Activated T-helper 17 cell treated with anti-CD3 and anti-CD28 coated beads, Interleukin-2, amount 50 U/mL, for 72 hours (primary cell): Measurements from ENCODE around the gene ZNF592. TPM values are rescaled to one million over a fixed set of nuclear protein-coding genes. Genes with fewer than 3 reads are reported as not detected.

Source experiments
- ATAC-seq: fragments of 150-1000 bp; cut with Tn5 transposase; replicated peaks from 2 replicates; pipeline ENCODE4 v1.10.0; 2021; ENCODE audit warnings: mild to moderate bottlenecking, moderate library complexity
- H3K27ac Mint-ChIP-seq: one replicate; pipeline ENCODE4 v1.8.0; 2022; ENCODE audit warnings: mixed read lengths
- H3K27me3 Mint-ChIP-seq: one replicate; pipeline ENCODE4 v1.8.0; 2022; ENCODE audit warnings: mixed read lengths
- H3K36me3 Mint-ChIP-seq: one replicate; pipeline ENCODE4 v1.8.0; 2022; ENCODE audit warnings: low read depth, mild to moderate bottlenecking, mixed read lengths
- H3K4me1 Mint-ChIP-seq: one replicate; pipeline ENCODE4 v1.8.0; 2022; ENCODE audit warnings: mixed read lengths
- H3K4me3 Mint-ChIP-seq: one replicate; pipeline ENCODE4 v1.8.0; 2022; ENCODE audit warnings: mild to moderate bottlenecking, mixed read lengths
- H3K9me3 Mint-ChIP-seq: one replicate; pipeline ENCODE4 v1.8.0; 2022; ENCODE audit warnings: mixed read lengths
- total RNA-seq, 2 donors: library from RNA; stranded (reverse); gene quantifications; one replicate each; pipeline ENCODE4 v1.2.3, GENCODE V29; 2022

ZNF592 gene, protein sequence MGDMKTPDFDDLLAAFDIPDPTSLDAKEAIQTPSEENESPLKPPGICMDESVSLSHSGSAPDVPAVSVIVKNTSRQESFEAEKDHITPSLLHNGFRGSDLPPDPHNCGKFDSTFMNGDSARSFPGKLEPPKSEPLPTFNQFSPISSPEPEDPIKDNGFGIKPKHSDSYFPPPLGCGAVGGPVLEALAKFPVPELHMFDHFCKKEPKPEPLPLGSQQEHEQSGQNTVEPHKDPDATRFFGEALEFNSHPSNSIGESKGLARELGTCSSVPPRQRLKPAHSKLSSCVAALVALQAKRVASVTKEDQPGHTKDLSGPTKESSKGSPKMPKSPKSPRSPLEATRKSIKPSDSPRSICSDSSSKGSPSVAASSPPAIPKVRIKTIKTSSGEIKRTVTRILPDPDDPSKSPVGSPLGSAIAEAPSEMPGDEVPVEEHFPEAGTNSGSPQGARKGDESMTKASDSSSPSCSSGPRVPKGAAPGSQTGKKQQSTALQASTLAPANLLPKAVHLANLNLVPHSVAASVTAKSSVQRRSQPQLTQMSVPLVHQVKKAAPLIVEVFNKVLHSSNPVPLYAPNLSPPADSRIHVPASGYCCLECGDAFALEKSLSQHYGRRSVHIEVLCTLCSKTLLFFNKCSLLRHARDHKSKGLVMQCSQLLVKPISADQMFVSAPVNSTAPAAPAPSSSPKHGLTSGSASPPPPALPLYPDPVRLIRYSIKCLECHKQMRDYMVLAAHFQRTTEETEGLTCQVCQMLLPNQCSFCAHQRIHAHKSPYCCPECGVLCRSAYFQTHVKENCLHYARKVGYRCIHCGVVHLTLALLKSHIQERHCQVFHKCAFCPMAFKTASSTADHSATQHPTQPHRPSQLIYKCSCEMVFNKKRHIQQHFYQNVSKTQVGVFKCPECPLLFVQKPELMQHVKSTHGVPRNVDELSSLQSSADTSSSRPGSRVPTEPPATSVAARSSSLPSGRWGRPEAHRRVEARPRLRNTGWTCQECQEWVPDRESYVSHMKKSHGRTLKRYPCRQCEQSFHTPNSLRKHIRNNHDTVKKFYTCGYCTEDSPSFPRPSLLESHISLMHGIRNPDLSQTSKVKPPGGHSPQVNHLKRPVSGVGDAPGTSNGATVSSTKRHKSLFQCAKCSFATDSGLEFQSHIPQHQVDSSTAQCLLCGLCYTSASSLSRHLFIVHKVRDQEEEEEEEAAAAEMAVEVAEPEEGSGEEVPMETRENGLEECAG (N-terminal part only)
- 10 to 100 TPM; 23.8 to 36.8 TPM for total RNA-seq

- peak; percentile 64 for ATAC-seq
- Mint-ChIP-seq H3K36me3 (peaks cover 41% of the 10 kb centered on the region), H3K9me3 (no peaks in the 10 kb centered on the region), H3K27ac (peak within 1 kb of the TSS; percentile 99), H3K27me3 (no peaks in the 10 kb centered on the region), H3K4me3 (peak within 1 kb of the TSS; percentile 99), H3K4me1 (peaks cover 42% of the 10 kb centered on the region)
Observed at GRCh38 chr15:84748274-84749110, at the start of gene ZNF592. ZNF592 (plus strand) TSS chr15:84748592; CDS start chr15:84782676, 34,084 bp downstream.

DNA sequence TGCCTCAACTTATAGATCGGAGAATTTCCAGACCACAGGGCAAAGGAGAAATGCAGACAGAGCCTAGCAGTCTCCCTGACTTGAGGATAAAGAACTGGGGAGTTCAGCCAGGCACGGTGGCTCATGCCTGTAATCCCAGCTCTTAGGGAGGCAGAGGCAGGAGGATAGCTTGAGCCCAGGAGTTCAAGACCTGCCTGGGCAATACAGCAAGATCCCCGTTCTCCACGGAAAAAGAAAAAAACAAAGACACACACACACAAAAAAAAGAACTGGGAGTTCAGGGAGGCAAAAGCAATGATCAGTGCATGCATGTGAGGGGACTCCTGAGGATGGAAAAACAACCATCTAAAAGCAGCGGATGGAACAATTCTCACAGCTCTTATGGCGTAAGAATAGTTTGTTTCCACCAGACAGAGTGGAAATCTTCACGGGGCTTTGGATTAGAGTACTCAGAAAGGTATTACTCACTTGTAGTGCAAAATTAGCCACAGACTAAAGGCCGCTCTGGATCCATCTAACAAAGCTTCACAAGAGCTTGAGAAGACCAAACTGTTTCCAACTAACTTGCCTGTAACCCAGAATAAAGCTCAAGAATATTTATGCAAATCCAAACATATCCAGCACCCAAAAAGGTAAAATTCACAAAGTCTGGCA, 48.7 kb upstream of the ZNF592 start:
- Mint-ChIP-seq H3K4me3 (peak overlapping the region; percentile 72), H3K27me3 (no peaks in the 10 kb centered on the region)

GRCh38 chr15:84702961-84703482, 45.4 kb upstream of the ZNF592 start:
- H3K36me3 Mint-ChIP-seq = peaks cover 66% of the 10 kb centered on the region
- H3K9me3 Mint-ChIP-seq = no peaks in the 10 kb centered on the region
- peaks cover 46% of the 10 kb centered on the region for H3K4me1 Mint-ChIP-seq
- H3K27ac Mint-ChIP-seq = peak overlapping the region; percentile 18
- ATAC-seq = peak; percentile 58
- H3K27me3 Mint-ChIP-seq = no peaks in the 10 kb centered on the region
- H3K4me3 Mint-ChIP-seq = no peak overlapping the region

More for the DNA sequence above, 48.7 kb upstream of the ZNF592 start:
- H3K9me3 Mint-ChIP-seq = no peaks in the 10 kb centered on the region
- ATAC-seq = peak; percentile 87
- H3K4me1 Mint-ChIP-seq = peaks cover 41% of the 10 kb centered on the region
- peaks cover 43% of the 10 kb centered on the region for H3K36me3 Mint-ChIP-seq
- H3K27ac Mint-ChIP-seq = peak overlapping the region; percentile 82

- Mint-ChIP-seq H3K4me1 (peaks cover 50% of the 10 kb centered on the region), H3K36me3 (peaks cover 71% of the 10 kb centered on the region), H3K27ac (no peak overlapping the region), H3K9me3 (no peaks in the 10 kb centered on the region), H3K27me3 (no peaks in the 10 kb centered on the region), H3K4me3 (no peak overlapping the region)
- no peak for ATAC-seq
Observed at GRCh38 chr15:84703808-84704207, 44.6 kb upstream of the ZNF592 start.

- no peak for ATAC-seq
- peaks cover 6% of the 10 kb centered on the region for H3K4me1 Mint-ChIP-seq
- peaks cover 66% of the 10 kb centered on the region for H3K36me3 Mint-ChIP-seq
- H3K27ac Mint-ChIP-seq = peak overlapping the region; percentile 99
- peak overlapping the region; percentile 94 for H3K4me3 Mint-ChIP-seq
- no peaks in the 10 kb centered on the region for H3K9me3 Mint-ChIP-seq
- no peaks in the 10 kb centered on the region for H3K27me3 Mint-ChIP-seq
Observed at GRCh38 chr15:84714372-84714771, 34.0 kb upstream of the ZNF592 start.

DNA sequence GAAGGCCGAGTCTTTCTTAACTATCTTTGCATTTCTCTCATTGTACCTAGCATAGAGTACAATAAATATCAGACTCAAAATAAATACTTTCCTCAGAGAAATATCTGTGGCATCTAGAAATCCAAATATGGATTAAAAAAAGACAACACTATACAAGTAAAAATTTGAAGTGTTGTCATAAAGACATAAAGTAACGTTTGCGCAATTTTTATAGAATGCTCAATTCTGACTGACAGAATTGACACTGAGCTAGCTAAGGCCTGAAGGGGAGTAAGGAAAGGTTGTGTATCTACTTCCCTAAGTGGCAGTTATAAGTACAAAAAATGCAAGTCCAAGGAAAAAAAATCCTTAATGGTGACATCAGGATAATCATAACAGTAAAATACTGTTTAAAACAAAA, 33.6 kb upstream of the ZNF592 start:
- Mint-ChIP-seq H3K4me1 (peaks cover 6% of the 10 kb centered on the region), H3K9me3 (no peaks in the 10 kb centered on the region), H3K27me3 (no peaks in the 10 kb centered on the region), H3K27ac (peak overlapping the region; percentile 99), H3K36me3 (peaks cover 61% of the 10 kb centered on the region), H3K4me3 (peak overlapping the region; percentile 94)
- ATAC-seq = no peak

- Mint-ChIP-seq H3K4me3 (peak overlapping the region; percentile 94), H3K4me1 (peaks cover 6% of the 10 kb centered on the region), H3K9me3 (no peaks in the 10 kb centered on the region), H3K27me3 (no peaks in the 10 kb centered on the region), H3K27ac (peak overlapping the region; percentile 99), H3K36me3 (peaks cover 54% of the 10 kb centered on the region)
- ATAC-seq = peak; percentile 49
Observed at GRCh38 chr15:84715441-84716035, 32.9 kb upstream of the ZNF592 start.

DNA sequence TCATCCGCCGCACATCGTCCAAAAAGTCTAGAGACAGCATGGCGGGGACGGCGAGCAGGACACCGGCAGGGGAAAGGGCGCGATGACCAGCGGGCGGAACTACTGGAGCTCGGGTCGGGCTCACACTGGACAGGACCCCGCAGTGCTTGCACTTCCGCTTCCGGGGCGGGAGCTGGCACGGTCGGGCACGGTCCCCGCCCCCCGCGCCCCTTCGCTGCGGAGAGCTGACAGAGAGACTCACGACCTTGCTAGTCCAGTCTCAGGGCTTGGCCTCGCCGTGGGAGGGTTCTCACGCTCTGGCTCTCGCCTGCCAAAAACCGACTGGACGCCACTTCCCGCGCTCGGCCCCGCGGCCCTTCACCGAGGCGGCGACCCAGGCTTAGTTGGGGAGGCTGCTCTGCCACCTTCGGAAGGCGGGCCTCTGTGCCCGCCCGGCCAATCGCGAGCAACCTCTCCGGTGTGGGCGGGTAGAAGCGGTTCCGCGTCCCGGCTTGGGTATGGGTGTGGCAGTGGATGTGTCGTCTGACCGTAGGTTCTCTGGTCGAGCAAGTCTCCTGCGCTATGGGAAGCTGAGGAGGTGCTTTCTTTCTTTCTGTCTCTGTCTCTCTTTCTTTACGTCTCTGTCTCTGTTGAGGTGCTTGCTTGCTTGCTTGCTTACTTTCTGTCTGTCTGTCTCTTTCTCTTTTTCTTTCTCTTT, 32.2 kb upstream of the ZNF592 start, which contains the start of gene SEC11A:
SEC11A (minus strand) TSS at position 104 of the 697 bp plus-strand sequence; CDS start at position 40, 64 bp downstream.
- Mint-ChIP-seq H3K9me3 (no peaks in the 10 kb centered on the region), H3K4me3 (peak within 1 kb of the TSS; percentile 94), H3K27ac (peak within 1 kb of the TSS; percentile 99), H3K27me3 (no peaks in the 10 kb centered on the region), H3K36me3 (peaks cover 47% of the 10 kb centered on the region), H3K4me1 (peaks cover 9% of the 10 kb centered on the region)
- peak; percentile 94 for ATAC-seq

GRCh38 chr15:84721371-84721770, 27.0 kb upstream of the ZNF592 start:
- no peaks in the 10 kb centered on the region for H3K36me3 Mint-ChIP-seq
- no peaks in the 10 kb centered on the region for H3K27me3 Mint-ChIP-seq
- H3K4me1 Mint-ChIP-seq = peaks cover 17% of the 10 kb centered on the region
- H3K9me3 Mint-ChIP-seq = no peaks in the 10 kb centered on the region
- H3K4me3 Mint-ChIP-seq = peak overlapping the region; percentile 34
- peak overlapping the region; percentile 86 for H3K27ac Mint-ChIP-seq
- ATAC-seq = no peak

- peaks cover 17% of the 10 kb centered on the region for H3K4me1 Mint-ChIP-seq
- no peaks in the 10 kb centered on the region for H3K36me3 Mint-ChIP-seq
- H3K27me3 Mint-ChIP-seq = no peaks in the 10 kb centered on the region
- H3K4me3 Mint-ChIP-seq = no peak overlapping the region
- no peak for ATAC-seq
- H3K27ac Mint-ChIP-seq = no peak overlapping the region
- no peaks in the 10 kb centered on the region for H3K9me3 Mint-ChIP-seq
Observed at GRCh38 chr15:84722628-84723027, 25.8 kb upstream of the ZNF592 start.

GRCh38 chr15:84725001-84725491, 23.3 kb upstream of the ZNF592 start:
- Mint-ChIP-seq H3K36me3 (no peaks in the 10 kb centered on the region), H3K27me3 (no peaks in the 10 kb centered on the region), H3K4me1 (peaks cover 17% of the 10 kb centered on the region), H3K27ac (peak overlapping the region; percentile 82), H3K4me3 (peak overlapping the region; percentile 55), H3K9me3 (no peaks in the 10 kb centered on the region)
- peak; percentile 76 for ATAC-seq

DNA sequence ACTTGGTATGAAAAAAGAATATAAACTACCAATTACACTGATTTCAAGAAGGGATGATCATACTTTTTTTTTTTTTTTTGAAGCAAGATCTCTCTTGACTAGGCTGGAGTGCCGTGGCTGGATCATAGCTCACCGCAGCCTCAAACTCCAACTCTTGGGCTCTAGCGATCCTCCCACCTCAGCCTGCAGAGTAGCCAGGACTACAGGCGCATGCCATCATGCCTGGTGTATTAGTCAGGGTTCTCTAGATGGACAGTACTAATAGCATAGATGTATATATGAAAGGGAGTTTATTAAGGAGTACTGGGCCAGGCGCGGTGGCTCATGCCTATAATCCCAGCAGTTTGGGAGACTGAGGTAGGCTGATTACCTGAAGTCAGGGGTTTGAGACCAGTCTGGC, 21.0 kb upstream of the ZNF592 start:
- Mint-ChIP-seq H3K9me3 (no peaks in the 10 kb centered on the region), H3K4me3 (no peak overlapping the region), H3K36me3 (no peaks in the 10 kb centered on the region), H3K27ac (no peak overlapping the region), H3K27me3 (no peaks in the 10 kb centered on the region), H3K4me1 (peaks cover 9% of the 10 kb centered on the region)
- no peak for ATAC-seq
